GM12875 (cell line): ENCODE data around the gene ADGRV1.
"Not testable (repeated sequence)": the region's sequence is repeated elsewhere in the genome, so short reads cannot be mapped to it uniquely, and the experiment has no call there.

Source experiments
- H3K4me3 ChIP-seq: one replicate; pipeline ENCODE4 v1.5.1; 2011; ENCODE audit warnings: low read depth, low read length, control low read depth
- CTCF ChIP-seq: IDR thresholded peaks from 2 replicates; pipeline ENCODE4 v1.5.1; 2011; ENCODE audit warnings: low read depth, mild to moderate bottlenecking, control low read depth, inconsistent platforms, low read length, moderate library complexity, borderline replicate concordance; ENCODE audit not compliant: insufficient read depth

The ADGRV1 gene

GRCh38 chr5:90916947-90917800 is 358.6 kb downstream of the ADGRV1 start:
- TF ChIP-seq CTCF = no peak
- no peak overlapping the region for H3K4me3 ChIP-seq

- TF ChIP-seq CTCF = no peak
Observed at GRCh38 chr5:90917928-90918668, 359.5 kb downstream of the ADGRV1 start.

DNA sequence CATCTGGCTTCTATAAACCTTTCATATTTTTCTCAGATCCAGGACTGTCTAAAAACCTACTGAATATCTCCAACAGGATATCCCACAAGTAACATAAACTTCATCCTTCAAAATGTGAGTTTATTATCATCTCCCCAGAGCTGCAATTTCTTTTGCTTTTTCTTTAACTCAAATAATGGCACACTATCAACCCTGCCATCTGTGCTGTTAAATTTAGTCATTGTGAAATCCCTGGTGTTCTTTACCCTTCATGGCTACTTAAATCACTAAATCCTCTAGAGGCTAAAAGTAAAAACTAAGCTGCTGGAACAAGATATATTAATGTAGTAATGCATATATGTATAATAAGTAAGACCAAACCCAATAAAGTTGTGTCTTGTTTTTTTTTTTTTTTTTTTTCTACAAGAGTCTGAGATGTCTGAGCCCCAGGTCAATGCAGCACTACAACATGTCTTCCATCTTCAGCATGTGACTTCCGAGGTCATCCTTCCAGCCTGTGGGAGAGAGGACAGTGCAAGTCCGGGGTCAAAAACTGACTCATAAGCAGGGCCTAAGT is 362.9 kb downstream of the ADGRV1 start:
- H3K4me3 ChIP-seq = no peak overlapping the region
- TF ChIP-seq CTCF = no peak

More at GRCh38 chr5:90917928-90918668, 359.5 kb downstream of the ADGRV1 start:
- no peak overlapping the region for H3K4me3 ChIP-seq

DNA sequence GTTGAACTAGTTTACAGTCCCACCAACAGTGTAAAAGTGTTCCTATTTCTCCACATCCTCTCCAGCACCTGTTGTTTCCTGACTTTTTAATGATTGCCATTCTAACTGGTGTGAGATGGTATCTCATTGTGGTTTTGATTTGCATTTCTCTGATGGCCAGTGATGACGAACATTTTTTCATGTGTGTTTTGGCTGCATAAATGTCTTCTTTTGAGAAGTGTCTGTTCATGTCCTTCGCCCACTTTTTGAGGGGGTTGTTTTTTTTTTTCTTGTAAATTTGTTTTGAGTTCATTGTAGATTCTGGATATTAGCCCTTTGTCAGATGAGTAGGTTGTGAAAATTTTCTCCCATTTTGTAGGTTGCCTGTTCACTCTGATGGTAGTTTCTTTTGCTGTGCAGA is 365.6 kb downstream of the ADGRV1 start:
- not testable (repeated sequence) for H3K4me3 ChIP-seq

- not testable (repeated sequence) for H3K4me3 ChIP-seq
Observed at GRCh38 chr5:90929013-90929839, 370.6 kb downstream of the ADGRV1 start.

GRCh38 chr5:90930062-90930461 is 371.5 kb downstream of the ADGRV1 start:
- no peak overlapping the region for H3K4me3 ChIP-seq
- TF ChIP-seq CTCF = no peak

- TF ChIP-seq CTCF = no peak
Observed at GRCh38 chr5:90930756-90931431, 372.3 kb downstream of the ADGRV1 start.

More at GRCh38 chr5:90930756-90931431, 372.3 kb downstream of the ADGRV1 start:
- no peak overlapping the region for H3K4me3 ChIP-seq
